Stimulated activated CD4-positive, alpha-beta T cell treated with anti-CD3 and anti-CD28 coated beads, TNF-alpha, amount 100 ng/mL, for 24 hours (primary cell): ENCODE results near the gene NOTCH3.

Experiments
- DNase-seq, 3 experiments: peaks; one replicate each; pipeline ENCODE4 v3.0.0-alpha.2; 2020; ENCODE audit warnings: low read depth in 3 of 3

The NOTCH3 gene

GRCh38 chr19:15200553-15201364 lies at the start of gene NOTCH3:
TSS of gene NOTCH3 (minus strand) at chr19:15200995. CDS start at chr19:15200905, 90 bp downstream.
- DNase-seq = no peak

- DNase-seq = no peak
Observed at GRCh38 chr19:15250640-15250993, 49.8 kb upstream of the NOTCH3 start.

- no peak for DNase-seq
Observed at GRCh38 chr19:15249972-15250639, 49.3 kb upstream of the NOTCH3 start.

GRCh38 chr19:15249528-15249874 lies 48.7 kb upstream of the NOTCH3 start:
- no peak for DNase-seq

GRCh38 chr19:15248648-15249527 lies 48.1 kb upstream of the NOTCH3 start:
- no peak for DNase-seq

GRCh38 chr19:15248106-15248505 lies 47.3 kb upstream of the NOTCH3 start:
- DNase-seq = no peak

DNA sequence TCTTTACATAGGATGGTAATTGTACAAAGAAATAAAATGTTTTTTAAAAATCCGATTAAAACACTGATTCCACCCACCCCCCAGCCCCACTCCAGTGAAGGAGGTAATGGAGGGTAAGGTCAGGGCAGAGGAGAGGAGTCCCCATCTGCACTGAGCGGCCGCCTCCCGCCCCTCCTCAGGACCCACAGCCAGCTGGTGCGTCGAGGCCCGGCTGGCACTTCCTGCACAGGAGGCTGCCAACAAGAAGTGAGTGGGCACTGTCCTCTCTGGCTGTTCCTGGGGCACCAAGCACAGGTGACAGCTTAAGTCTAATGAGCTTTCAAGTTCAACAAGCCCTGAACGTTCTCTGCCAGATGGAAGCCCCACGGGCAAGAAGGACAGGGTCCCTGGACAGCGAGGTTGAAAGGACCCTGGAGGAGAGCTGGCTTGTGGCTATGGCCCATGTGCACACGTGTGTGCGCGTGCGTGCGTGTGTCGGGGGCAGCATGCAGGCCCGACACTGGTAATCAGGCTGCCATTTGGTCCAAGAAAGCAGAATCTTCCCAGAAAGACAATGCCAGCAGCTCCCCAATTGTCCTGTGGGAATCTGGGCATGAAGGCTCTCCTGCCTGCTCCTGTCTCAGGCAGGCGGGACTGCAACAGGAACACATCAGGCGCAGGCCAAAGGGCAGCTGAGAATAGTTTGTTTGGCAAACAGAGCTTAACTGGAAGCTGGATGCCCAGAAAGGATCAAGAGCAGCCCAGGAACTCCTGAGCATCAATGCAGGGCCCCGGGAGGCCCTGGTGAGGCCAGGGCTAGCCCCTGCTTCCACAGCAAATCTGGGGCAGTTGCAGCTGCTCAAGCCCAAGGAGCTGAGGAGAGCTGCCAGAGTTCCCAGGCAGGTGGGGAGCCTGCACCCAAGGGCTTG lies 46.6 kb upstream of the NOTCH3 start:
- no peak for DNase-seq

DNA sequence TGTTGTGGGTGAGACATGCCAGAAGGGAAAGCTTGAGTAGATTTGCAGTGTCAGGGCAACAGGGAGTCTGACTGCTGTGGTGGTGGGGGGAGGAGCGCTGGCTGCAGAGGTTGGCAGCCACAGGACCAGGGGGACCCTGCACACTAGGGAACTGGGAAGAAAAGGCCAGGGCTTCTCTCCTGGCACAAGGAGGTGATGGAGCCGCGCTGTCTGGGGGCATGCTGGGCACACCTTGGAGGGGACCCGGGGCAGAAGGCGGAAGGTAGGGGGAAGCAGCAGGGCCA lies 45.3 kb upstream of the NOTCH3 start:
- no peak for DNase-seq

GRCh38 chr19:15245370-15246197 lies 44.8 kb upstream of the NOTCH3 start:
- DNase-seq = no peak

GRCh38 chr19:15244808-15245207 lies 44.0 kb upstream of the NOTCH3 start:
- DNase-seq = no peak

GRCh38 chr19:15244106-15244803 lies 43.5 kb upstream of the NOTCH3 start:
- DNase-seq = no peak

DNA sequence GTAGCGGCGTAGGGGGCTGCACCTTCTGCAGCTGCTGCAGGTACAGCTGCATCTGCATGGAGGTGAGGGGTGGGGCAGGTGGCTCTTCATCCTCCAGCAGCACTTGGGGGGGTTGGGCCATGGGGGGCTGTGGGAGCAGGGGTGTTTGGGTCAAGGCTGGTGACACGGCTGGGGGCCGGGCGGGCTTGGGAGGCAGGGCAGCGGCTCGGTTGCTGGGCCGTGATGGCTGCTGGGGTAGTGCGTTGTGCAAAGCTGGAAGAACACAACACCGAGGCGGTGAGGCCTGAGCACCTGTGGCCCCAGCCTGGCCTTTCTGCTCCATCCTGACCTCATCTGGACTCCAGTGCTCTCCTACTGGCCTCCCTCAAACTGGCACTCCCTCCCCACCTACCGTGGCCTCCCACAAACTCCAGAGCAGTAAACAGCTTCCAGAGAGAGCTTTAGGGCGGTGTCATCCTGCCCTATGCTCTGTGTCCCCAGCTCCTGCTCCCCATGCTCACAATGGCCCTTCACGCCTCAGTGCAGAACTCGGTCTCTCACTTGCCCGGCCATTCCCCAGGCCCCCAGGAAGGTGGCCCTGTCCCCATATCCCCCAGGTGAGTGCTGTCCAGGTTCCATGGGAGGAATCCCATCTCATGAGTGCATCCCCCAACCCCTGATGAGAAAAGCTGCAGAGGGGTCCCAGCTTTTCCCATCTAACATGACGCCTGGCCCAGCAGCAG lies 42.6 kb upstream of the NOTCH3 start:
- no peak for DNase-seq

DNA sequence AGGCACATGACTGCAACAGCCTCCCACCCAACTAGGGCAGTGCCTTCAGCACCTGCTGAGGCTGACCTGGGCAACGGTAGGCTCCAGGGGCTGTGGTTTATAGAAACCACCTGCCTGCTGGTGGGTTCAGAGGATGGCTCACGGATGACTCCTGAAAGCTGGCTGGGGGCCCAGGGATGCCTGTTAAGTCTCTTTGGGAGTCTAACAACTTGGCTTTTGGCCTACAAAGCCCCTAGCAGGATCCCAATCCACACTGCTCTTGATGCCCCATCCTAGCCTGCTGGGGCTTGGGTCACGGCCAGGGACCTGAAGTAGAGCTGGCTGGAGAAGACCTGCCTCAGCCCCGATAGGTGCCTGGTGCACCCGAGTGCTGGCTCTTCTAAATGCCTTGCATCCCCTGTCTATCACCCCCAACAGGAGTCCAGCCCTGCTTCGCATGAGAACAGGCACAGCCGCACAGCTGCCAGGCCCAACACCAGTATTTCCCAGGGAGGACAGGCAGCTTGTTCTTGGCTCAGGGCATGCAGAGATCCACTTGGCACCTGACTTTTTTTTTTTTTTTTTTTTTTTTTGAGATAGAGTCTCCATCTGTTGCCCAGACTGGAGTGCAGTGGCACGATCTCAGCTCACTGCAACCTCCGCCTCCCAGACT lies 40.6 kb upstream of the NOTCH3 start:
- DNase-seq = no peak

DNA sequence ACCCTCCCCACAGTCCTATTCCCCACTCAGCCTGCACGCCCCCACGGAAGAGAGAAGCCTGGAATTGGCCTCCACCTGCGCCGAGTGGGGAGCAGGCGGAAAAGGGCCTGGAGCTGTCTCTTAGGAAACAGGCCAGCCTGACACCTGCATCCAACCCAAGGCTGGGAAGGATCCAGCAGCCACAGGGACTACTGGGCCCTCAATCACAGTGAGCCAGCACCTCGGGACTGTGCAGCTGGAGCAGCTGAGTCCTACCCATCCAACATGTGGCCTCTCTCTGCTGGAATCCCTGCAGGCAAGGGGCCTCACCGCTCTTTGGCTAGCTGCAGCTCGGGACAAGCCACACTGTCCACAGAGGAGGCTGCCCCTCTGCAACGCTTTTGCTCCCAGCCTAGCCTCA lies 39.7 kb upstream of the NOTCH3 start:
- DNase-seq = no peak

DNA sequence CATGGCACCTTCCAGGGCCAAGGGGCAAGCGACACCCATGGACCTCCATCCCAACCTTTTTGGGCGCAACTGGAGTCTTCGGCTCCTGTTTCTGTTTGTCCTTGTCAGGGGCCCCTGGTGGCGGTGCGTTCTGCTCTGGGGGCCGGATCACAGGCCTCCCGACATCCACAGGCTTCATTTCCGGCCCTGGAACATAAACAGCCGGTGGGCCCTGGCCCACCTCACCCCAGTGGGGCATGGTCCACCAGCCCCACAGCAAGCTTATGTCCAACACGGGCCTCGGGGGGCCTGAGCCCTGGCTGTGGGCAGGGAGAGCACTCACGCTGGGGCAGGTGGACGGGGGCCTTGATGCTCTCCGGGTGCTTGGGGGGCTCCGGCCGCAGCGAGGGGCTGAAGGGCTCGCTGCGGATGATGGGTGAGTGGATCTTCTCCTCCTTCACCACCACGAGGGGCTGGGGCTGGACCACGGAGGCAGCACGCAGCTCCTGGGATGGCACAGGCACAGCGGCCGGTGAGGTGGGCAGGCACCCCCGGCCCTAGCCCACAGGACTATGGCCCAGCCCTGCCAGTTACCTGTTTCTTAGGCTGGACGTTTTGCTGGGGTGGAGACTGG lies 38.6 kb upstream of the NOTCH3 start:
- no peak for DNase-seq

GRCh38 chr19:15238639-15239155 lies 37.9 kb upstream of the NOTCH3 start:
- no peak for DNase-seq

- no peak for DNase-seq
Observed at GRCh38 chr19:15237759-15238638, 37.2 kb upstream of the NOTCH3 start.
